Anterior cingulate cortex (tissue), 58 donors: ENCODE results near the gene CCNC.

Experiments used
- DNase-seq, 58 donors: peaks; one replicate each; lab custom pipeline; 2025; lab: John Stamatoyannopoulos, UW

The CCNC gene

GRCh38 chr6:99550046-99550748 lies 18.3 kb downstream of the CCNC start:
- no peak for DNase-seq

DNA sequence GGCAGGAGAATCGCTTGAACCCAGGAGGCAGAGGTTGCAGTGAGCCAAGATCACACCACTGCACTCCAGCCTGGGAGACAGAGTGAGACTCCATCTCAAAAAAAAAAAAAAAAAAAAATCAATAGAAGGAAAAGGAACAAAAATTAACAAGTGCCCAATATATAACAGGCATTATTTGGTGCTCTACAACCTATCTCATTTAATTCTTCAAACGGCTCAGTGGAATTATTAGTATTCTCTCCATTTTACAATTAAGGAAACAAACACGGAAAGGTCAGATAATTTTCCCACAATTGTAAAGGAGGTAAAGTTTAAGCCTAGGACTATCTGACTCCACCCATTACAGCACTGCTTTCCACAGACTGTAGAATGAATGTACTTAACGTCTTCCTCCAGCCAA lies 19.8 kb downstream of the CCNC start:
- DNase-seq, result no peak

DNA sequence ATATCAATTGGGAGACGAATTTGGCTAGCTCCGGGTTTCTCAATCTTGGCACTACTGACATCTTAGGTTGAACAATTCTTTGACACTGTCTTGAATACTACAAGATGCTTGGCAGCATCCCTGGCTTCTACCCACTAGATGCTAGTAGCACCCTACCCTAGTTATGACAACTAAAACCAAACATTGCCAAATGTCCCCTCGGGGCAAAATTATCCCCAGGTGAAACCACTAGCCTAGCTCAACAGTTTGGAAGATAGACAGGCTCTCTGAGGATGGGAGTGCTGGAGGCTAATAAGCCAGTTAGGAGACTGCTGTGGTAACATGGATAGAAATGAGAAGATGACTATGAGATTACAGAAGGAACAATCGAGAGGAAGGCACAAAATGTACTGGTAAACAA lies 20.9 kb downstream of the CCNC start:
- DNase-seq, result no peak

DNA sequence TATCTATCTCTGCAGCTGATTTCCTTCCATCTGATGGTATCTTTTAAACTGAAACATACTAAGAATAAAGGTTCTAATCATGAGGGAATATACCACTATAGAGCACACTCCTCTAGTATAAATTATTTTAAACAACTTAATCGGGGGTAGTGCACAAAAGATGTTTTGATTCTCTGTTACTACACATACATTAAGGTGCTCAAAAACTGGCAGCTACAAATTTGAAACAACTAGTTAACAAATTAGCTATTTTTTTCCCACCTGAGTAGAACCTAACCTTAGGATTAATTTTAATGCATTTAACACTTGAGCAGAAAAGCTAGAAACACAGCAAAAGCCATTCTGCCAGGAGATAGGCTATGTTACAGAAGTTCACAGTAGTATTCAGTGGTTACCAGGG lies 23.0 kb downstream of the CCNC start:
- DNase-seq, result no peak

GRCh38 chr6:99543968-99544367 lies 24.5 kb downstream of the CCNC start:
- DNase-seq, result no peak

DNA sequence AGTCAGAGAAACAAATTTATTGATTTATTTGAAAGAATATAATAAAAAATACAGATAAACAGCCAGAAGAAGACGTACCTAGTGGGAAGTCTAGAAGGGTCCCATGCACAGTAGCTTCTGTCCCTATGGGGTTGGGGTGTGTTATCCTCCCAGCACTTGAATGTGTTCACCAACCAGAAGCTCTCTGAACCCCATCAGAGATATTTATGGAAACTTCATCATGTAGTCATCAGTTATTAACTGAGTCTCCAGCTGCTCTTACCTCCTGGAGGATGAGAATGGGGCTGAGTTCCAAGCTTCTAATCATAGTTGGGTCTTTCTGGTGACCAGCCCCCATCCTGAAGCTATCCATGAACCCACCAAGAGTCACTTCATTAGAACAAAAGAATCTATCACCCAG lies 37.8 kb downstream of the CCNC start:
- no peak for DNase-seq

DNA sequence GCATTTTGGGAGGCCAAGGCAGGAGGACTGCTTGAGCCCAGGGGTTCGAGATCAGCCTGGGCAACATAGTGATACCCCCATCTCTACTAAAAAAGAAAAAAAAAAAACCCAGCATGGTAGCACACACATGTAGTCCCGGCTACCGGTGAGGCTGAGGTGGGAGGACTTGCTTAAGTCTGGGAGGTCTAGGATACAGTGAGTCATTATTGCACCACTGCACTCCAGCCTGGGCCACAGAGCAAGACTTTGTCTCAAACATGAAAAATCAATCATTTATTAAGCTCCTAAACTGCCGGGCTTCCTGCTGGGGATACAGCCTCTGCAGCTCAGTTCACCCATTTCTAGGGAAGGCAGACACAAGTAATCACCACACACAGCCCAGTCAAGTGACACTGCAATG lies 45.9 kb downstream of the CCNC start:
- no peak for DNase-seq

DNA sequence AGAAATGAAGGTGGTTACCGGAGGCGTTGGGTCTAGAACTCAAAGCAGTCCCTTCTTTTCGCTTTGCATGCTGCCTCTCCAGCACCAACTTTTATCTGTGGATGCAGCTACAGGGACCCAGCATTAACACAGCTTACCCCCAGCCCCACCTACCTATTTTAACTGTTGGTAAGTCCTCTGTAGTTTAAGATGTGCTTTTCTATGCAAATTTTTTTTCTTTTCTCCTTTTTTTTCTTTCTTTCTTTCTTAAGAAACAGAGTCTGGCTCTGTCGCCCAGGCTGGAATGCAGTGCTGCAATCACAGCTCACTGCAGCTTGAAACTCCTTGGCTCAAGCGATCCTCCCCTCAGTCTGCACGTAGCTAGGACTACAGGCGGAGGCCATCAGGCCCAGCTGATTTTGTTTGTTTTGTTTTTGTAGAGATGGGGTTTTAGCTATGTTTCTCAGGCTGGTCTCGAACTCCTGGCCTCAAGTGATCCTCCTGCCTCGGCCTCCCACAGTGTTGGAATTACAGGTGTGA lies 46.8 kb downstream of the CCNC start:
- peak in 4 of 58 donors; percentile 8 to 70 (median 52) for DNase-seq

GRCh38 chr6:99520855-99521632 lies 47.4 kb downstream of the CCNC start:
- DNase-seq, result peak; percentile 29 to 91 (median 74)

DNA sequence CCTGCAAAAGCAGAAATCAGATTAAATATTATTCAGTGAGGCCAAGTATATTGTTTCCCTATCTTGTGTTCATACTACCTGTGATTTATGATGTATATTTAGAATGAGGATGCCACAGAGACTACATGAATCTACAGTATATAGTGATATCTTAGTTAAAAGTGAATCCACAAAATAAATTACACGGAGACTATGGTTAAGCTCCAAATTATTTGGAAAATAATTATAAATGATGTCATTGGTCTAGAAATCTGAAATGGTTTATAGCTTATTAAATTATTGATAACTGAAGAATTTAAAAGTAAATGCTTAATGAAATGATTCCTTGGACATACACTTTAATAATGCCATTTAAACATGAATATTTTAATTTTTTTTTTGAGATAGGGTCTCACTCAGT lies 49.0 kb downstream of the CCNC start:
- no peak for DNase-seq

DNA sequence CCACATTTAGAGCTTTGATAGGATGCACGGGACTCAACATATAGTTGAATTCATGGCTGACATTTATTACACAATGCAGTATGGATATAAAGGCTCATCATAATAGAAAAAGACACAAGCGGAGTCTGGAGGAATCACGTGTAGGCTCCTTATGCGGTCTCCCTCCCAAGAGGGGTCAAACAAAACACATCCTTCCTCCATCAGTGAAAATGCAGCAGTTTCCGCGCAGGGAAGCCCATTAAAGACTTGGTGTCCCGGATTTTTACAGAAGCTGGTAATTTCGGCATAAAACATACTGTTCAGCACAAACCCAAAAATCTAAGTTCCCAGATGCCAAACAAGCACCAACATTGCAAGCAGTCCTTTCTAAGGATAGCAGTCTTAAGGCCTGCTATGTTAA lies 54.4 kb downstream of the CCNC start:
- DNase-seq, result peak in 3 of 58 donors; percentile 1 to 3 (median 3)

GRCh38 chr6:99512033-99512432 lies 56.4 kb downstream of the CCNC start:
- no peak for DNase-seq

- no peak for DNase-seq
These were observed 60.8 kb downstream of the CCNC start for GRCh38 chr6:99507648-99508047.

GRCh38 chr6:99501762-99502161 lies 66.7 kb downstream of the CCNC start:
- DNase-seq, result no peak

- DNase-seq, result no peak
These were observed 70.0 kb downstream of the CCNC start for GRCh38 chr6:99498421-99498820.

- no peak for DNase-seq
These were observed 73.0 kb downstream of the CCNC start for GRCh38 chr6:99495466-99495865.
